Loucy (cell line): ENCODE measurements around the gene DDX4.

Experiments used
- CTCF ChIP-seq: fragments of 200-600 bp; sonication (generic); conservative IDR thresholded peaks from 2 replicates; pipeline ENCODE4 v1.5.1; 2014; ENCODE audit warnings: mild to moderate bottlenecking, antibody characterized with exemption, low read length
- EZH2phosphoT487 ChIP-seq: fragments of 200-600 bp; IDR thresholded peaks from 2 replicates; pipeline ENCODE4 v1.6.1; 2018; ENCODE audit warnings: antibody characterized with exemption, mild to moderate bottlenecking, moderate library complexity, borderline replicate concordance

GRCh38 chr5:55853818-55854217, 116.0 kb downstream of the DDX4 start:
- no peak for TF ChIP-seq CTCF
- TF ChIP-seq EZH2phosphoT487, result no peak
